Measurements from ENCODE around the gene FKBP9. TPM values are rescaled to one million over a fixed set of nuclear protein-coding genes. Genes with fewer than 3 reads are reported as not detected.
A peak's percentile ranks its signal among the peaks of the same experiment; 100 is the strongest.

Gene FKBP9
- total and polyA plus RNA-seq, 7 donors = 10.6 to 42.6 (median 23.2) TPM

GRCh38 chr7:33043501-33044400 is 86.5 kb downstream of the FKBP9 start:
- no peak for DNase-seq
- intact Hi-C loops (cut with DNase I) = loop anchor here in 1 of 2 donors (10.0 kb wide), 1 partner anchor 239 kb away; no protein-coding TSS in a partner anchor
- TF ChIP-seq CTCF (IDR thresholded peaks at IDR 0.05) = no peak

DNA sequence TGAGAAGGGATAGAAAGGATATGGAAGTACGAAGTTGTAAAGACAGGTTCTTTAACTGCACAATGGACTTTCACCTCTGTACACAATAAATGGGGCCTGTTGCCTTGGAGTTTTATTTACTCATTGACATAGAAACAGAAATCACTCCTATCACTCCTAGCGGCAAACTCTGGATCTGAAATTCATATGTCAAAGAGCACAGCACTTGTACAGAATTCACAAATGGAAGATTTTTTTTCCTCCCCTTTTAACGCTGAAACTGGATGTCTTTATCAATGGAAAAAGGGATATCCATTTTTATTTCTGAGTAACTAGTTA is 87.1 kb downstream of the FKBP9 start:
- no peak for TF ChIP-seq CTCF (IDR thresholded peaks at IDR 0.05)
- 45 to 55% (median 53%) methylated on average over 3 of the region's 3 CpGs for WGBS, 3 donors
- H3K27me3 ChIP-seq (ENCODE audit: insufficient read depth in 3 of 3, low read length in 2 of 3) = no peaks in the 10 kb centered on the region
- no peaks in the 10 kb centered on the region for H3K36me3 ChIP-seq (ENCODE audit: insufficient read depth in 1 of 2, low read depth in 1 of 2)
- peak overlapping the region; percentile 83 for H3K27ac ChIP-seq
- H3K9me3 ChIP-seq = no peaks in the 10 kb centered on the region
- H3K4me3 ChIP-seq = no peak overlapping the region
- DNase-seq (no peak), ATAC-seq (no peak)
- intact Hi-C loops (cut with DNase I) = loop anchor here in 1 of 2 donors (10.0 kb wide), 1 partner anchor 240 kb away; no protein-coding TSS in a partner anchor
- H3K4me1 ChIP-seq = peaks cover 37% of the 10 kb centered on the region

More at GRCh38 chr7:33043501-33044400, 86.5 kb downstream of the FKBP9 start:
- H3K9me3 ChIP-seq = no peaks in the 10 kb centered on the region
- H3K27me3 ChIP-seq (ENCODE audit: insufficient read depth in 3 of 3, low read length in 2 of 3) = no peaks in the 10 kb centered on the region
- no peaks in the 10 kb centered on the region for H3K36me3 ChIP-seq (ENCODE audit: insufficient read depth in 1 of 2, low read depth in 1 of 2)
- peak overlapping the region; percentile 83 for H3K27ac ChIP-seq
- WGBS, 3 donors = 69 to 84% (median 71%) methylated on average over 6 of the region's 6 CpGs
- ATAC-seq = no peak
- peaks cover 34% of the 10 kb centered on the region for H3K4me1 ChIP-seq
- H3K4me3 ChIP-seq = peak overlapping the region; percentile 76

GRCh38 chr7:33044986-33045385 is 87.7 kb downstream of the FKBP9 start:
- peak overlapping the region; percentile 83 for H3K27ac ChIP-seq
- no peak for DNase-seq
- H3K36me3 ChIP-seq (ENCODE audit: insufficient read depth in 1 of 2, low read depth in 1 of 2) = no peaks in the 10 kb centered on the region
- no peaks in the 10 kb centered on the region for H3K27me3 ChIP-seq (ENCODE audit: insufficient read depth in 3 of 3, low read length in 2 of 3)
- ATAC-seq = no peak
- no peak overlapping the region for H3K4me3 ChIP-seq
- H3K9me3 ChIP-seq = no peaks in the 10 kb centered on the region
- intact Hi-C loops (cut with DNase I) = loop anchor here in 1 of 2 donors (10.0 kb wide), 1 partner anchor 240 kb away; no protein-coding TSS in a partner anchor
- peaks cover 40% of the 10 kb centered on the region for H3K4me1 ChIP-seq
- 6 to 20% (median 18%) methylated on average over 2 of the region's 2 CpGs for WGBS, 3 donors
- no peak for TF ChIP-seq CTCF (IDR thresholded peaks at IDR 0.05)

- H3K4me1 ChIP-seq = peaks cover 31% of the 10 kb centered on the region
- no peaks in the 10 kb centered on the region for H3K27me3 ChIP-seq (ENCODE audit: insufficient read depth in 3 of 3, low read length in 2 of 3)
- DNase-seq = no peak
- intact Hi-C loops (cut with DNase I) = loop anchor here in 1 of 2 donors (10.0 kb wide), 1 partner anchor 243 kb away; no protein-coding TSS in a partner anchor
- 87 to 93% (median 92%) methylated on average over 3 of the region's 3 CpGs for WGBS, 3 donors
- H3K9me3 ChIP-seq = no peaks in the 10 kb centered on the region
- no peaks in the 10 kb centered on the region for H3K36me3 ChIP-seq (ENCODE audit: insufficient read depth in 1 of 2, low read depth in 1 of 2)
- ATAC-seq = no peak
- H3K4me3 ChIP-seq = no peak overlapping the region
- H3K27ac ChIP-seq = peak overlapping the region; percentile 71
- no peak for TF ChIP-seq CTCF (IDR thresholded peaks at IDR 0.05)
Observed at GRCh38 chr7:33048257-33048656, 91.0 kb downstream of the FKBP9 start.
